NCI-H524 (cell line): ENCODE results near the gene ADAMTS16.

Experiments
- DNase-seq, 2 experiments: peaks; one replicate each; lab custom pipeline; 2025; lab: John Stamatoyannopoulos, UW

The ADAMTS16 gene

GRCh38 chr5:5183189-5183699, 43.1 kb downstream of the ADAMTS16 start:
- DNase-seq, result no peak

DNA sequence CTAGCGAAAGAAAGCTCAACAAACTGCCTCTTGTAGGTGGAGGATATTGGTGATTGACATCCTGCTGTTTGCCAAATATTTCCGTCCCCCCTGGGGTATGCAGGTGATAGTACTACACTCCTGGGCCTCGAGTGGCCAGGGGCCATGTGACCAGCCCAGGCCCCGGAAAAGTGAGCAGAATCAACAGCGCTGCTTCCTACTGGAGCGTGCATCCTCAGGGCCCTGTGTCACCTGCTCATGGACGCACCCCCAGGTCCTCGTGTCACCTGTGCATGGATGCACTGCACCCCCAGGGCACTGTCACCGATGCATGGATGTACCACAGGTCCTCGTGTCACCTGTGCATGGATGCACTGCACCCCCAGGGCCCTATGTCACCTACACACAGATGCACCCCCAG, 43.8 kb downstream of the ADAMTS16 start:
- no peak for DNase-seq

DNA sequence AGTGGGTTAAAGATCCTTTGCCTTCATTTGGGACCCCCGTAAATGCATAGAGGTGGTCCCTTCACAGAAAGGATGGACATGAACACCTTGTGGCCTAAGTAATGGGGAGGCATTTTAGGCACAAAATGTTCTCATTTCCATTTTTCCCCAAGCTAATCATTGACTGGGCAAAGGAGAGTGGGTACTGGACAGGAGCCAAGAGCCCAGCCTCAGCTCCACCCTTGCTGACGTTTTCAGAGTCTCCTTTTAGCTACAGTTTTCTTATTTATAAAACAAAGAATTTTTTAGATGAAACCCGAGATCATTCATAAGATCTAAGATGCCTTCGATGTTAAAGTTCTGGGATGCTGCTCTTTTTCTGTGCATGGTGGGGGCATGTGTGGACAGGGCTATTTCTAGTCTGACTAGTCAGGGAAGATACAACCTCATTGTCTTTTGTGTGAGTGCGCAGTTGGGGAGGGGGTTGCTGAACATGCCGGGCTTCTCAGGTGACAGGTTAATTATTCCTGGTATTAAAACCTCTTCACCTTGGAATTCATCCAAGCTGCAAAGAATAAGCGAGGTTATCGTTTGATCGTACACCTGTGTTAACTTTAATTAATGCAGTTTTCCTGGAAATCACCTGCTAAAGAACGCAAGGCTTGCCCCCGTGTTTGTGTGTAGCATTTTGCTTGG, 48.4 kb downstream of the ADAMTS16 start:
- no peak for DNase-seq

DNA sequence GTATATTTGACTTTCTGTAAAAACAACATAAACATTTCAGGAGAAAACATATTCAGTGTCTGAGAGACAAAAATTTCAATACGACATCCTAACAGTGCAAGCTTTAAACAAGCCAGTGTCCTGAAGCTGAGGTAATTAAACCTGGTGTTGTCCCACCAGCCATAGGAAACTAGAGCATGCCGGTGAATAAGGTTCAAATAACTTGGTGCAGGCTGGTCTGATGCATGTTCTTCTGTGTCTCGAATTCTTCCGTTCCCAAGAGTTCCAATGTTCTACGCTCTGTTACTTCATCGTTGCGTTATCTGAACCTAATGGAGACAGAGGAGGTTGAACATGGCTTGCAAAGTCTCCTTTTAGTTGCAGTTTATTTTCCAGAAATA, 48.9 kb downstream of the ADAMTS16 start:
- DNase-seq, result no peak

DNA sequence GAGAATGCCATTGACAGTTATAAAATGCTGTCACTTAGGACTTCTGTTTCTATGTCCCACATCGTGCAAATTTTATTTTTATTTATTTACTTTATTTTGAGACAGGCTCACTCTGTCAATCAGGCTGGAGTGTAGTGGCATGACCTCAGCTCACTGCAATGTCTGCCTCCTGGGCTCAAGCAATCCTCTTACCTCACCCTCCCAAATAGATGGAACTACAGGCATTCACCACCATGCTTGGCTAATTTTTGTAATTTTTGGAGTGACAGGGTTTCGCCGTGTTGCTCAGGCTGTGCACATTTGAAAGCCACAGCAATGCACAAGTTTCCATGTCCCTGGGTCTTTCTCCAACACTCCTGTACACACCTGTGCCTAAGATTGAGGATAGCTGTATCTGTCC, 51.8 kb downstream of the ADAMTS16 start:
- DNase-seq, result no peak

DNA sequence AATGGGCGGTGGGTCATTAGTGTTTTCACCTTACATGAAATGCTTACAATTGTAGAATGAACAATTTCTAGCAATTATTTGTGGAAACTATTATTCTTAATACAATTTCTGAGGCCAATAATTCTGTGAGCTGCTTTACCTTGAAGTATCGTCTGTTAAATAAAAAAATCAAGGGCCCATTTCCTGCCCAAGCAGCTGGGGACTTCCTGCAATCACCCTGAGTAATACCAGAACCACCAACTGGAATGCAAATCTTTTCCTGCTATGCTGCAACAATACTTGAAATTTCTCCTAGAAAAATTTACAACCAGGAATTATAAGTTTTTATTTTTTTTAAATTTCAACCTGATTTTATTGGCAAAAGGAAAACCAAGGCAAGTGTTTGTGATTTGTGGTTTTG, 52.6 kb downstream of the ADAMTS16 start:
- DNase-seq, result no peak

DNA sequence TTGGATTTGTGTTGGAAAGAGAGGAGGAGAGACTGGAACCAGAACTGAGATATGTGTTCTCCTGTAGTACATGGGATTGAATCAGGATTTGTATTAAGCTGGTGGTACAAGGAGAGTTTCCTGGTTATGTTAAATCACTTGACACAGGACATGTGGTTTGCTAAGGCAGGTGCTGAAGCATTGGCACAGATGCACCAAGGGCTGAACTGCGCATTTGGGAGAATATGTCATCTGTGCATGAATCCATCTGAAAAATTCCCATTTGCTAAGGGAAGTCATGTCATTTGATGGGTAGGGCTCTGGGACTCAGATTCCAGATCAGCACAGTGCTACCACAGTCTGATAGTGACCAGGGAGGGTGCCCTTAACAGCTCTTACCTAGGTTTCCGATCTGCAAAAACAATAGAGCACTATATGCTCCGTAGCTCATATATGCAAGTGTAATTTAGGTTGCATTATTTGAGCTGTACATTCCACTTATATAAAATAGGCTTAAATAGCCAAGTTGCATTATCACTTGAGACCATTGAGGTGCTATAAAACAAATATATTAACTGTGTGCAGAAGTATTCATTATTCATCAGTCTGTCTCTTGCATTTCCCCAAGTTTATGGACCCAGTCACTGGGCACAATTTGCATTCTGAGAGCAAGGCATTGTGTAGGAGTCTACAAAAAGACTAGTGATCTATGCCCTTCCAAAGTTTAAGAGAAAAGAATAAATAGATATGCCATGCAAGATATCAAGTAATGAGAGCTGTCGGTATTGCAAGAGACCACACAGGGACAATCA, 55.2 kb downstream of the ADAMTS16 start:
- DNase-seq, result no peak

DNA sequence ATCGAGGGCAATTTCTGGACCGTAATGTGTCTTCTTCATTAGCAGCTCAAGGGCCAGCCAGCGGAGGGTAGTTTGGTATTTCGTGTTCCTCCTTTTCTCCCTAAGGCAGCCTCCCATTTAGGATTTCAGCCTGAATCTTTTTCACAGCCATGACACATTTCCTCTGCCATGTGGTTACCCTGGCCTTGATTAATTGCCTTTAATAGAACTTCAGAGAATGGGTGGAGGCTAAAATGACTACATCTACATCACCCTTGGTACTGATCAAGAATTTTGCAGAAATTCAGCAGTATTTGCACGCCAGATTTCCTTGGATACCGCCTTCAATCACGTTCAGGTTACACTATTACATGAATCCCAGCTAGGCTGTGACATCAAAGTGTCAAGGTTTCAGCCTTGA, 58.0 kb downstream of the ADAMTS16 start:
- no peak for DNase-seq

DNA sequence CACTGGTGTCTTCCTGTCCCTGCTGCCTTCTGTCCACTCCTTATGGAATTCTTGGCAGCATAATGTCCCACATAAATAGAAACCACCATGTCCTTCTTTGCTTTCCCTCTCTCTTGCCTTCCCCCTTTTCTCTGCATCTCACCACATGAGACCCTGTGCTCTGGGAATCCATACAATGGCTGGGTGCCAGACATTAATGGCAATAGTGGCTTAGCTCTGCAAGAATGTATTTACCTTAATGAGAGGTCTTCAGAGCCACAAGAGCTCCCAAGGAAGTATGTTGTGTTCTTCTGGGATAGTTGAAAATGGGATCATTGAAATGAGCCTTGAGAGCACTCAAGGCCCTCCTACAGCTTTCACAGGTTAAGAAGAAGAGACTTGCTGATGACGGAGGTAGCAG, 58.7 kb downstream of the ADAMTS16 start:
- DNase-seq, result no peak

- DNase-seq, result no peak
Measured at GRCh38 chr5:5199495-5199894, 59.4 kb downstream of the ADAMTS16 start.

- DNase-seq, result no peak
Measured at GRCh38 chr5:5200133-5200532, 60.0 kb downstream of the ADAMTS16 start.

- no peak for DNase-seq
Measured at GRCh38 chr5:5202321-5202720, 62.2 kb downstream of the ADAMTS16 start.

DNA sequence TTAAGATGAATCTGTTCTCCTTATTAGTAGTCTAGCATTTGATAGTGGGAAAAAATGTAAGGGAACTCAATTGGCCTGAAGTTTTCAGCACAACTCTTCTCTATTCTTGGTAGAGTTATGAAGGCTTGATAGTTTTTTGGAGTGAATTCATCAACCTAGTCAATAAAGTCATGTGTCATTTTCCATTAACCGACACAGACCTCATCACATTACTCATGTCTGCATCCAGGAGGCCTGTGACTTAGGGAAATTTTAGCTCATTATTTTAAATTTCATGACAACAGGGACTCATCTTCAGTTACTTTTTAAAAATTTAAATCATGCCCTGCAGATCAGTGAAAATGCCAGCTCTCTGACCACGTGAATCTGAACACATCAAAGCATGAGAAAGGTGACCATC, 63.3 kb downstream of the ADAMTS16 start:
- DNase-seq, result no peak

- DNase-seq, result no peak
Measured at GRCh38 chr5:5207828-5208227, 67.7 kb downstream of the ADAMTS16 start.

DNA sequence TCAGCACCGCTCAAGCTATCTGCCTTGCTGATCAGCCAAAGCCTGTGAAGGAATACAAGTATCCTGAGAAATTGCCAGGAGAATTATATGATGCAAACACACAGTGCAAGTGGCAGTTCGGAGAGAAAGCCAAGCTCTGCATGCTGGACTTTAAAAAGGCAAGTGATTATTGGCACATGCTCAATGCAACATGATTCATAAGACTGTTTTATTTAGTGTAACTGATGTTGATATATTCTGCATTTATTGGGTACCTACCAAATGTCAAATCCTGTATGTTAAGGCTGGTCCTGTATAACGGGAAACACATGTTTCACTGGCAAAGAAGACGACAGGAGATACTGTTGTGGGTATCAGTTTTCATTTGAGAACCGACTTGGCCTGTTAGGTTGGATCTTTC, 69.0 kb downstream of the ADAMTS16 start:
- no peak for DNase-seq

- no peak for DNase-seq
Measured at GRCh38 chr5:5209510-5210286, 69.6 kb downstream of the ADAMTS16 start.

DNA sequence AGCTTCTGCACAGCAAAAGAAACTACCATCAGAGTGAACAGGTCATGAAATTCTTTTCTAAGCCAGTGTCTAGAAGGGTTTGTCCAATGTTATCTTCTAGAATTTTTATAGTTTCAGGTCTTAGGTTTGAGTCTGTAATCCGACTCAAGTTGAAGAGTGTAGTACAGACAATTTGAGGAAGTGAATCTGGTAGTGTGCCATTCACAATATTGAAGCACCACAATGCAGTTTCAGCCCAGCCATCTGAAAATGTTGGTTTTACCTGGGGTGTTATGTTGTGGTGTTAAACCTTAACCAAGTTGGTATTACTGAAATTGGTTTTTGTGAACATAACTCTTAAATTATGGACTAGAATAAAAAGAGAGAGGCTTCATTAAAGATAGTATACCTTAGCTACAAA, 77.2 kb downstream of the ADAMTS16 start:
- no peak for DNase-seq

DNA sequence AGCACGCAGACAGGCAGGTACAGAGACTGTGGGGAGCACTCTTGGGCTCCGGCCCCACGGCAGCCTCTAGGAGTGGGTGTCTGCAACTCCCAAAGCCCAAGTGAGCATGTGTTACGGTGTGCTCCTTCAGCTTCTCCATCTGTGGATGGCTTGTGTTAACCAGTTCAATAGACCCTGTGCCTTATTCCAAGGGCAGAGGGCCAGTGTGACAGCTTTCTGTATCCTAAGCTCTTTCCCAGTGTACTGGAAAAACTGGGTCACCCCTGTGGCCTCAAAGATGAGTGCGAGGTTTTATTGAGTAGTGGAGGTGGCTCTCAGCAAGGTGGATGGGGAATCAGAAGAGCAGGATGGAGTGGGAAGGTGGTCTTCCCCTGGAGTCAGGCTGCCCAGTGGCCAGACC, 78.3 kb downstream of the ADAMTS16 start:
- DNase-seq, result no peak

- no peak for DNase-seq
Measured at GRCh38 chr5:5219541-5219940, 79.4 kb downstream of the ADAMTS16 start.

GRCh38 chr5:5220901-5221631, 80.9 kb downstream of the ADAMTS16 start:
- no peak for DNase-seq

DNA sequence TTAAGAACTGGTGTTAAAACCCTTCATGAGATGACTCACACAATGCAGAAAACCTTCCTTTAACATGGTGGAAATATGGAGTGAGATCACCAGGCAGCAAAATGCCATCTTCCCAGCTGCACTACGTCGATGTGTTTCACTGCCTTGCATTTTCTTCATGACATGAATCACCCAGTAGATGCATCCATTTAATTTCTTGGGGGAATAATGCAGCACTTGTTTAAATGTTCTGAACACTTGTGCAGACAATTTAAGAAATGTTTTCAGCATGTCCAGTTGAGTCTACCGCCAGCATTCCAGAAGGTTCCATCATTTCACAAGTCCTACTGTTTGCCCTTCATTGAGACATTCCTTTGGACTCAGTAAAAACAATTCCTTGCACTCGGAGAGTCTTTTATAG, 81.6 kb downstream of the ADAMTS16 start:
- no peak for DNase-seq

DNA sequence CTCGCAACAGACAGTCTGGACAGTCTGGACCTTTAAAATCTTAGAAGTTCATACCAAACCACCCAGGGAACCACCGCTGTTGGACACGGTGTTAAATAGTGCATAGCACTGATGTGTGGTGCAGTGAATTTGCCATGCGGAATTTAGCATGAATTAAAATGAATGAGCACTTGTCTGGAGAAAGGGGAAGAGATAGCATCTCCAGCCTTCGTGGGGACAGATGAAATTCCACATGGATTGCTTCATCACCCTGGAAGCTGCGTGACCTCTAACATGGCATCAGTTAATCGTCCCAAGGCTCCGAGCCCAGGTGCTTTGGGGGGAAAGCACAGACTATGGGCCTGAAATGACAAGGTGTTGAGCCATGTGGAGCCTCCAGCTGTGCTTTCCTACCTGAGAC, 91.4 kb downstream of the ADAMTS16 start:
- DNase-seq, result no peak
